Left lobe of liver (tissue), 2 donors: ENCODE data around the gene GABRG3. TPM values are rescaled to one million over a fixed set of nuclear protein-coding genes. Genes with fewer than 3 reads are reported as not detected.
"Not testable (repeated sequence)": the region's sequence is repeated elsewhere in the genome, so short reads cannot be mapped to it uniquely, and the experiment has no call there.

ENCODE experiments used
- ATAC-seq: fragments of 200-7000 bp; cut with Tn5 transposase; one replicate; pipeline ENCODE4 v1.9.1; 2020; ENCODE audit warnings: mild to moderate bottlenecking, moderate library complexity
- DNase-seq: peaks from one replicate; pipeline ENCODE4 v3.0.0-alpha.2; 2020; ENCODE audit warnings: low spot score
- total RNA-seq: library from RNA; stranded (reverse); gene quantifications from one replicate; pipeline ENCODE4 v1.2.1, GENCODE V29; 2021
- donor health status: DM: no; HTN: no; CAD: no; lungs with moderate emphysema.
- donor health status: DM: no; HTN: yes; CAD: no.

GABRG3 gene
- total RNA-seq, 1 donor from 2014 or later: 0.03 TPM

DNA sequence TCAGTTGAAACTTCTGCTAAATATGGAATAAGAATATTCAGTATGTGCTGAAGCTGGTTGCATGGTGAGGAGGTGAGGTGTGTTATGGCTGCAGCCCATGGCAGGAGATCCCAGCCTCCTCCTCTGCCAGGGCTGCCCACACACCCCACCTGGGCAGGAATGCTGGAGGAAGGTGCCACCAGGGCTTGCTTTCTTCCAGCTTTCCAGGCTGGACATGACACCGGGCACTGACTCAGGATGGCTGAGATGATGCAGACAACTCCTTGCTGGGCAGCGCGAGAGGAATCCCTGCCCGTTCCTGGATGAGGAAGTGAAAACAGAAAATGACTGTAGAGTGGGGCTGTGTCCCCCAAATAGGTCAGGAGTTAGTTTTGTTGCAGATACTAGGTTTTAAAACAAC lies 14.1 kb downstream of the GABRG3 start:
- no peak for DNase-seq

GRCh38 chr15:26996250-26996649 lies 25.3 kb downstream of the GABRG3 start:
- no peak for ATAC-seq
- DNase-seq: no peak

More for the DNA sequence above, 14.1 kb downstream of the GABRG3 start:
- no peak for ATAC-seq

DNA sequence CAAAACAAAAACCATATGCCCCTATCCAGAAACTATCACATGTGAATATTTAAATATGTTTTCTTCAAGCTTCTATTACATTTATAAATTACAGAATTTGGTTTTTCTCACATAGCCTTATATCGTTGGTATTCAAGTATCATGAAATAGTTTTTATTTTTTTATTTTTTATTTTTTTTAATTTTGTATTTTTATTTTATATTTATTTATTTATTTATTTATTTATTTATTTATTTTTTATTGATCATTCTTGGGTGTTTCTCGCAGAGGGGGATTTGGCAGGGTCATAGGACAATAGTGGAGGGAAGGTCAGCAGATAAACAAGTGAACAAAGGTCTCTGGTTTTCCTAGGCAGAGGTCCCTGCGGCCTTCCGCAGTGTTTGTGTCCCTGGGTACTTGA lies 32.0 kb downstream of the GABRG3 start:
- DNase-seq, ATAC-seq: not testable (repeated sequence)

GRCh38 chr15:27004226-27004625 lies 33.2 kb downstream of the GABRG3 start:
- not testable (repeated sequence) for ATAC-seq, DNase-seq

- ATAC-seq (peak; percentile 99), DNase-seq (peak; percentile 58)
These were observed 46.3 kb downstream of the GABRG3 start for GRCh38 chr15:27017168-27017809.

- DNase-seq: no peak
- ATAC-seq: no peak
These were observed 48.7 kb downstream of the GABRG3 start for GRCh38 chr15:27019687-27020086.

GRCh38 chr15:27025481-27025966 lies 54.5 kb downstream of the GABRG3 start:
- no peak for ATAC-seq
- DNase-seq: no peak

GRCh38 chr15:27027229-27027628 lies 56.2 kb downstream of the GABRG3 start:
- ATAC-seq (no peak), DNase-seq (no peak)

GRCh38 chr15:27028858-27029477 lies 58.0 kb downstream of the GABRG3 start:
- ATAC-seq (peak; percentile 50), DNase-seq (no peak)

GRCh38 chr15:27036210-27036609 lies 65.2 kb downstream of the GABRG3 start:
- DNase-seq: no peak
- ATAC-seq: no peak

DNA sequence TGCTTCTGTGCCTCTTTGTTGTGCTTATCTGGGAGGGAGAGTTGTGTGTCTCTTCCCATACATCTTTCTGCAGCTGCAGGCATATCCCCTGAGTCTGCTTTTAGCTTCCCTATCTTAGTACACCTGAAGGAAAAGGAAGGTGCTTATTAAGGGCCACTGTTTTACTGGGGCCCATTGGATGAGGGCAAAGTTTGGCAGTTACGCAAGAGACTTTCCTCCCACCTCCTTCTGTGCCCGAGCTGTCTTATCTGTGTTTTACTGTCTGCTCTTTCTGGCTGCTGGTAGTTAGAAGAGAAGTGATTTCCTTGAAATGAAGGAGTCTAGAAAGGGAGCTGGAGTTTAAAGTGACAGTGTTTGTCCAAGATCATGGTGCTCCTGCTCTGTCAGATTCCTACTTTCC lies 66.5 kb downstream of the GABRG3 start:
- ATAC-seq (no peak), DNase-seq (no peak)

- DNase-seq (no peak), ATAC-seq (peak; percentile 46)
These were observed 68.2 kb downstream of the GABRG3 start for GRCh38 chr15:27039152-27039551.

DNA sequence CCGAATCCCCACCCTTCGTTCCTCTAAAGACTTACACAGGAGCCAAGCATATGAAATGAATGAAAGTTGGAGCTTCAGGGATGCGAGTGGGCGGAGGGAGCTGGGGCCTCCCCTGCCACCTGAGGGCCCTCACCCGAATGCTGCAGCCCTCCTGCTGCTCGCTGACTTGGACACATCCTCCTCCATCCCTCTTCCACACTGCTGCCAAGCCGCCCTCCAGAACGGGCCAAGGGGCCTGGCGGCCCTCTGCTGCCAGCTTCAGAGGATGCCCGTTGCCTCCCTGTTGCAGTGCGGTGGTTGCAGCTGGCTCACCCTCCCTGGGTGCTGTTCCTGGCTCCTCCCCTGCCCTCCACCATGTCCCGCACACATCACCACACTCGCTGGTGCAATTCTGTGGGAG lies 71.2 kb downstream of the GABRG3 start:
- ATAC-seq (no peak), DNase-seq (no peak)

- no peak for DNase-seq
- no peak for ATAC-seq
These were observed 71.7 kb downstream of the GABRG3 start for GRCh38 chr15:27042646-27043045.

- ATAC-seq (peak; percentile 48), DNase-seq (no peak)
These were observed 72.8 kb downstream of the GABRG3 start for GRCh38 chr15:27043770-27044169.

DNA sequence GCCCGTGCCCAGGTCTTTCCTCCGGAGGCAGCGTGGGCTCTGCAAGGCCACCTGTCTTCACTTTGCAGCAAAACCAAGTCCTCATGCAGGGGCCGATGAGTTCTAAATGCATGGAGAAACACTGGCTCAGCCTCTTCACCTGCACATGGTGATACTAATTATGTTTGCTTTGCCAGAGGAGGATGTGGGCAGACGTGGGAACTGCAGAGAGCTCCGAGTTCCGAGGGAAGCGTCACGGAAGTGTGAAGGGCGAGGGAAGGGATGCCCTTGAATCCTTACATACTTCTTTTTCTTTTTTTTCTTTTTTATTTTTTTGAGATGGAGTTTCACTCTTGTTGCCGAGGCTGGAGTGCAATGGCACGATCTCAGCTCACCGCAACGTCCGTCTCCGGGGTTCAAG lies 74.8 kb downstream of the GABRG3 start:
- DNase-seq (no peak), ATAC-seq (no peak)

DNA sequence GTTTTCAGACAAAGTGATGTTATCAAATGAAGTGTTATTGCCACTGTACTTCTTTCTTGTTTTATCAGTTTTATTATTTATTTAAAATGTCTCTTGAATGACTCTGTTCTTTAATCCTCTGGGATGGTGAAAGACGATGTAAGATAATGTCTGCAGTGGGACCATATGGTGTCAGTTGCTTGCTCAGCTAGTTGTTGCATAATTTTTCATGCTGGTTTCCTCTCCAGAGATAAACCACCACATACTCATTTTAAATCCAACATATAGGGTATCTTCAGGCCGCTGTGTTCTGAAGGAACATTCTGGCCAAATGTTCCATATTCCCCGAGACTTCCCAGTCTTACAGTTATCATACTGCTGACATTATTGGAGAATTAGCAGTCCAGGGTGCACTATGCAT lies 75.9 kb downstream of the GABRG3 start:
- DNase-seq (no peak), ATAC-seq (no peak)

DNA sequence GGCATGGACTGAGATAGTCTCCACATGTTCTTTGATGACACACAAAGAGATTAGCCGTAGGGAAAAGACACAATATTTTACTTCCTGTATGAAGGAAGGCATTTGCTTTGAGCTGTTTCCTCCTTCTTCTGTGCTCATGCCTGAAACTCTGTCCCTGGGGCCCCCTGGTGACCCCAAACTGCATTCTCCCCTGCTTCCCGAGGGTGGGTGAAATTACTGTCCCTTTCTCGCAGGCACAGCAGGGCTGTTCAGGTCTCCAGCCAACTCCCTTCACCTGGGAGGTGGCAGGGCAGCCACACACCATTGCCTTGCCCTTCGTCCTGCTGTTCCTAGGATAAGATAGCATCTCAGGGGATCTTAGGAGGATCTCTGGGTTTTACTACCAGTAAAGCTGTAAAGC lies 79.2 kb downstream of the GABRG3 start:
- DNase-seq (no peak), ATAC-seq (no peak)

DNA sequence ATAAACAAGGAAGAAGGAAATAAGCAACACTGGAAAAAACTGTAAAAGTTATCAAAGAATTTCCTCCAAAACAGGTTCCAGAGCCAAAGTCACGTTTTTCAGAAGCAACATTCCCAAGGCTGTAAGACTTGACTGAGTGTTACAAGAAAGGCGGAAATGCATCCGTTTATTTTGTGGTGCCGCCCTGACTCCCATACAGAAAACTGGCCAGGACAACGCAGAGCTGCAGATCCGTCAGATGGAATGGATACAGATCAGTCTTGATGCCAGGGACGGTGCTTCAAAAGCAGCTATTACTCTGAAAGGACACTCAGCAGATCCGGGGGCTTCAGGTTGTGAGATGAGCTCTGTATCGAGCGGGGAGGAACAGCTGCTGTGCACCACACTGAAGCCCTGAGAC lies 83.4 kb downstream of the GABRG3 start:
- DNase-seq (no peak), ATAC-seq (no peak)

GRCh38 chr15:27057904-27058645 lies 87.1 kb downstream of the GABRG3 start:
- DNase-seq (no peak), ATAC-seq (no peak)

- no peak for ATAC-seq
These were observed 88.0 kb downstream of the GABRG3 start for GRCh38 chr15:27058939-27059338.

GRCh38 chr15:27059610-27060202 lies 88.7 kb downstream of the GABRG3 start:
- DNase-seq (no peak), ATAC-seq (peak; percentile 95)

More at GRCh38 chr15:27058939-27059338, 88.0 kb downstream of the GABRG3 start:
- no peak for DNase-seq
